A673 (cell line): Measurements from ENCODE around the gene TBC1D5. TPM values are rescaled to one million over a fixed set of nuclear protein-coding genes. Genes with fewer than 3 reads are reported as not detected.
"Not testable (repeated sequence)": the region's sequence is repeated elsewhere in the genome, so short reads cannot be mapped to it uniquely, and the experiment has no call there.

Experiments
- BruUV-seq: library from RNA; stranded (reverse); fragments of 400-500 nt; replicated peaks from 2 replicates; lab custom pipeline; 2021; lab: Mats Ljungman, UMichigan
- CTCF ChIA-PET: fragments of 300-600 bp; sonication (Branson Sonifier 250); formaldehyde crosslinking; loops from one replicate; lab custom pipeline; 2022; ENCODE audit warnings: antibody characterized with exemption; lab: Charles Lee
- POLR2A ChIA-PET: fragments of 300-600 bp; sonication (Branson Sonifier 250); formaldehyde crosslinking; loops from one replicate; lab custom pipeline; 2022; ENCODE audit warnings: antibody characterized with exemption; ENCODE audit not compliant: low non-redundant PET; lab: Charles Lee
- DNase-seq: peaks from one replicate; pipeline ENCODE4 v3.0.0-alpha.2; 2015; ENCODE audit warnings: low spot score
- H3K27ac ChIP-seq: fragments of 200-600 bp; sonication (generic); 2 replicates; pipeline ENCODE4 v1.5.1; 2016; ENCODE audit warnings: mixed run types, low read depth, mild to moderate bottlenecking, mixed read lengths, antibody characterized with exemption, low read length; ENCODE audit not compliant: poor library complexity, severe bottlenecking
- H3K27me3 ChIP-seq: fragments of 200-600 bp; sonication (generic); replicated peaks from 2 replicates; pipeline ENCODE4 v1.6.1; 2017; ENCODE audit warnings: mixed run types, low read depth, mild to moderate bottlenecking, mixed read lengths, antibody characterized with exemption, low read length; ENCODE audit not compliant: insufficient read depth, poor library complexity
- H3K36me3 ChIP-seq: fragments of 200-600 bp; sonication (generic); 2 replicates; pipeline ENCODE4 v1.6.1; 2016; ENCODE audit warnings: mixed run types, mild to moderate bottlenecking, mixed read lengths, antibody characterized with exemption, low read length; ENCODE audit not compliant: insufficient read depth, poor library complexity, severe bottlenecking
- H3K4me1 ChIP-seq: fragments of 200-600 bp; sonication (generic); 2 replicates; pipeline ENCODE4 v1.6.1; 2017; ENCODE audit warnings: mixed run types, mild to moderate bottlenecking, mixed read lengths, antibody characterized with exemption, low read length; ENCODE audit not compliant: insufficient read depth, poor library complexity, severe bottlenecking
- H3K4me3 ChIP-seq: fragments of 200-600 bp; sonication (generic); 2 replicates; pipeline ENCODE4 v1.5.1; 2016; ENCODE audit warnings: low read depth, mixed run types, mild to moderate bottlenecking, mixed read lengths, low read length; ENCODE audit not compliant: poor library complexity, severe bottlenecking
- H3K9me3 ChIP-seq: fragments of 200-600 bp; sonication (generic); 2 replicates; pipeline ENCODE4 v1.6.1; 2016; ENCODE audit warnings: mixed run types, low read depth, mild to moderate bottlenecking, mixed read lengths, antibody characterized with exemption, low read length; ENCODE audit not compliant: poor library complexity, severe bottlenecking
- EZH2 ChIP-seq: fragments of 200-600 bp; sonication (generic); IDR thresholded peaks from 2 replicates; pipeline ENCODE4 v1.6.1; 2017; ENCODE audit warnings: borderline replicate concordance, low read depth, mild to moderate bottlenecking, mixed read lengths, antibody characterized with exemption, low read length; ENCODE audit not compliant: poor library complexity, severe bottlenecking
- intact Hi-C: fragments of 100-400 bp; cut with micrococcal nuclease; formaldehyde crosslinking; loops from one replicate; pipeline ENCODE4 v1.10.0; 2022; ENCODE audit not compliant: unreplicated experiment
- total RNA-seq: library from RNA; stranded (reverse); gene quantifications from 2 replicates; pipeline ENCODE4 v1.2.3, GENCODE V29; 2021
- TF ChIP-seq, protein P1 (sequence below): fragments of 300-800, 200-600 bp; sonication (generic); conservative IDR thresholded peaks from 2 replicates; pipeline ENCODE4 v1.5.1; 2017; ENCODE audit warnings: low read depth, mild to moderate bottlenecking, antibody characterized with exemption, low read length, moderate library complexity, mixed read lengths

The TBC1D5 gene
- total RNA-seq, 1 experiment from 2014 or later, result 40.7 TPM

DNA sequence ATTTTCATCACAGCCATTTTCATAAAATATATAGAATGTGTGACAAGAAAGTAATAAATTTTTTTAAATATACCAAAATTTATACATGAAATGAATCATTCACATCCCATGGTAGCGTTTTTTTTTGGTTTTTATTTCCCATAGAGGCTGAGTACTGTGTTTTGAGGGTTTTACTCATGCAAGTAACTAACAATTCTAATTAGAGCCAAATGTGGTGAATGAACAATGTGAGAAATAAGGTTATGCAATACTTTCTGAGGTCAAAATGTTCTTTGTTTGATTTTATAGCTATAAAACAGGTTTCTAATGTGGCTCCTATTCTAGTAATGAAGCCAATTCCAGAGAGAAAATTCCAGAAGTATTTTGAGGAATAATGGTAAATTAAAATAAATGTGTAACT is 386.8 kb downstream of the TBC1D5 start:
- no peaks in the 10 kb centered on the region for H3K9me3 ChIP-seq
- ChIA-PET CTCF (no interaction called here), POLR2A (no interaction called here)
- H3K4me3 ChIP-seq, result no peak overlapping the region
- no peak for DNase-seq
- TF ChIP-seq, protein P1, sequence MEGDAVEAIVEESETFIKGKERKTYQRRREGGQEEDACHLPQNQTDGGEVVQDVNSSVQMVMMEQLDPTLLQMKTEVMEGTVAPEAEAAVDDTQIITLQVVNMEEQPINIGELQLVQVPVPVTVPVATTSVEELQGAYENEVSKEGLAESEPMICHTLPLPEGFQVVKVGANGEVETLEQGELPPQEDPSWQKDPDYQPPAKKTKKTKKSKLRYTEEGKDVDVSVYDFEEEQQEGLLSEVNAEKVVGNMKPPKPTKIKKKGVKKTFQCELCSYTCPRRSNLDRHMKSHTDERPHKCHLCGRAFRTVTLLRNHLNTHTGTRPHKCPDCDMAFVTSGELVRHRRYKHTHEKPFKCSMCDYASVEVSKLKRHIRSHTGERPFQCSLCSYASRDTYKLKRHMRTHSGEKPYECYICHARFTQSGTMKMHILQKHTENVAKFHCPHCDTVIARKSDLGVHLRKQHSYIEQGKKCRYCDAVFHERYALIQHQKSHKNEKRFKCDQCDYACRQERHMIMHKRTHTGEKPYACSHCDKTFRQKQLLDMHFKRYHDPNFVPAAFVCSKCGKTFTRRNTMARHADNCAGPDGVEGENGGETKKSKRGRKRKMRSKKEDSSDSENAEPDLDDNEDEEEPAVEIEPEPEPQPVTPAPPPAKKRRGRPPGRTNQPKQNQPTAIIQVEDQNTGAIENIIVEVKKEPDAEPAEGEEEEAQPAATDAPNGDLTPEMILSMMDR, result no peak
- TF ChIP-seq EZH2, result no peak
- no TSS peak for BruUV-seq
- no peaks in the 10 kb centered on the region for H3K36me3 ChIP-seq
- intact Hi-C loops, result no loop called here
- H3K4me1 ChIP-seq, result no peaks in the 10 kb centered on the region
- no peaks in the 10 kb centered on the region for H3K27me3 ChIP-seq
- no peak overlapping the region for H3K27ac ChIP-seq

GRCh38 chr3:17354341-17354740 is 388.1 kb downstream of the TBC1D5 start:
- Histone ChIP-seq H3K27me3 (no peaks in the 10 kb centered on the region), H3K36me3 (no peaks in the 10 kb centered on the region), H3K4me1 (no peaks in the 10 kb centered on the region), H3K4me3 (no peak overlapping the region), H3K9me3 (no peaks in the 10 kb centered on the region), H3K27ac (no peak overlapping the region)
- BruUV-seq, result no TSS peak
- DNase-seq, result no peak
- no peak for TF ChIP-seq EZH2
- TF ChIP-seq, protein P1, result no peak
- intact Hi-C loops, result no loop called here
- ChIA-PET CTCF (no interaction called here), POLR2A (no interaction called here)

- Histone ChIP-seq H3K36me3 (no peaks in the 10 kb centered on the region), H3K27me3 (no peaks in the 10 kb centered on the region), H3K9me3 (no peaks in the 10 kb centered on the region), H3K4me1 (no peaks in the 10 kb centered on the region), H3K4me3 (no peak overlapping the region), H3K27ac (no peak overlapping the region)
- no peak for DNase-seq
- TF ChIP-seq, protein P1, result no peak
- no peak for TF ChIP-seq EZH2
- BruUV-seq, result no TSS peak
- ChIA-PET POLR2A (no interaction called here), CTCF (no interaction called here)
- intact Hi-C loops, result no loop called here
These were observed 389.8 kb downstream of the TBC1D5 start for GRCh38 chr3:17352620-17353019.

- DNase-seq, CTCF ChIA-PET, H3K9me3 ChIP-seq, BruUV-seq, intact Hi-C loops, H3K36me3 ChIP-seq, POLR2A ChIA-PET, H3K27me3 ChIP-seq, H3K4me3 ChIP-seq, H3K27ac ChIP-seq, H3K4me1 ChIP-seq: not testable (repeated sequence)
These were observed 391.2 kb downstream of the TBC1D5 start for GRCh38 chr3:17351193-17351592.
